Adrenal gland (tissue), 5 donors: ENCODE results near the gene KRTAP1-4.

ENCODE experiments used
- POLR2A ChIP-seq, 2 donors: fragments of 450-650 bp; IDR thresholded peaks; one replicate each; pipeline ENCODE4 v1.6.1; 2017; ENCODE audit warnings: antibody characterized with exemption in 2 of 2, mild to moderate bottlenecking in 2 of 2, moderate library complexity in 1 of 2
- TF ChIP-seq, protein P1 (sequence below), 6 experiments: fragments of 450-650 bp in 4 of 6; fragments of 200-600 bp in 2 of 6; sonication (generic) in 1 of 6; IDR thresholded peaks; 1 replicate in 5 of 6; 2 replicates in 1 of 6; pipeline versions ENCODE4 v1.5.1 to v1.8.0; 2016 to 2021; ENCODE audit warnings: antibody characterized with exemption in 6 of 6, mild to moderate bottlenecking in 2 of 6, moderate library complexity in 1 of 6
- donor health status: DM: no; HTN: no; CAD: no.

DNA sequence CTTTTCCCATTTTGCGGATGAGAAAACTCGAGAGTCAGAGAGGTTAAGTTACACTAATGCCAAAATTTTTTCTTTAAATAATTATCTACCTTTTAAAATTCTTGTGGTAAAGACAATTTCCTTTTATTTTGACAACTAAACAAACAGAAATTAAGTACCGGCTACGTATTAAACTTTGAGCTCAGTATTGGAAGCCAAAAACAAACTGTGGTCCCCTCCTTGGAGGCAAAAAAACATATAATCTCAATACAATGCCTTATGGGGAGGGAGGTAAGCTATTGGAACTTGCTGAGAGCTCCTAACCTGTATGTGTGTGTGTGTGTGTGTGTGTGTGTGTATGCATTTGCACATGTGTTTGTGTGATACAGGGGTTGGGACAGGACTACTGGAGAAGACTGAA lies 33.5 kb upstream of the KRTAP1-4 start:
- TF ChIP-seq, protein P1, sequence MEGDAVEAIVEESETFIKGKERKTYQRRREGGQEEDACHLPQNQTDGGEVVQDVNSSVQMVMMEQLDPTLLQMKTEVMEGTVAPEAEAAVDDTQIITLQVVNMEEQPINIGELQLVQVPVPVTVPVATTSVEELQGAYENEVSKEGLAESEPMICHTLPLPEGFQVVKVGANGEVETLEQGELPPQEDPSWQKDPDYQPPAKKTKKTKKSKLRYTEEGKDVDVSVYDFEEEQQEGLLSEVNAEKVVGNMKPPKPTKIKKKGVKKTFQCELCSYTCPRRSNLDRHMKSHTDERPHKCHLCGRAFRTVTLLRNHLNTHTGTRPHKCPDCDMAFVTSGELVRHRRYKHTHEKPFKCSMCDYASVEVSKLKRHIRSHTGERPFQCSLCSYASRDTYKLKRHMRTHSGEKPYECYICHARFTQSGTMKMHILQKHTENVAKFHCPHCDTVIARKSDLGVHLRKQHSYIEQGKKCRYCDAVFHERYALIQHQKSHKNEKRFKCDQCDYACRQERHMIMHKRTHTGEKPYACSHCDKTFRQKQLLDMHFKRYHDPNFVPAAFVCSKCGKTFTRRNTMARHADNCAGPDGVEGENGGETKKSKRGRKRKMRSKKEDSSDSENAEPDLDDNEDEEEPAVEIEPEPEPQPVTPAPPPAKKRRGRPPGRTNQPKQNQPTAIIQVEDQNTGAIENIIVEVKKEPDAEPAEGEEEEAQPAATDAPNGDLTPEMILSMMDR (IDR thresholded peaks at IDR 0.05), result no peak
- no peak for TF ChIP-seq POLR2A (IDR thresholded peaks at IDR 0.05)
